K562 (cell line): Measurements from ENCODE around the gene MTHFSD. TPM values are rescaled to one million over a fixed set of nuclear protein-coding genes. Genes with fewer than 3 reads are reported as not detected.

Source experiments
- ATAC-seq: fragments of 200-7000 bp; cut with Tn5 transposase; 3 replicates; pipeline ENCODE4 v1.9.1; 2020; ENCODE audit warnings: moderate library complexity
- BruUV-seq: library from RNA; stranded (reverse); fragments of 400-500 nt; replicated peaks from 2 replicates; lab custom pipeline; 2021; lab: Mats Ljungman, UMichigan
- CTCF ChIA-PET: fragments of 300-600 bp; formaldehyde crosslinking; extraction: SDS; loops from one replicate; lab custom pipeline; 2021; ENCODE audit warnings: low intra/inter-chr PET ratio; lab: Yijun Ruan, JAX
- POLR2A ChIA-PET: fragments of 300-600, 350-650 bp; sonication (Branson Sonifier 250); formaldehyde crosslinking; extraction: SDS; loops from one replicate; lab custom pipeline; 2021; ENCODE audit warnings: antibody characterized with exemption, inconsistent platforms; lab: Yijun Ruan, JAX
- DNase-seq, 4 experiments: peaks; one replicate each; pipeline versions ENCODE4 v3.0.0 to v3.0.0-alpha.2; 2011 to 2018; ENCODE audit warnings: low spot score in 3 of 4, mixed read lengths in 3 of 4; ENCODE audit errors: extremely low read depth in 1 of 4
- FAIRE-seq: peaks from 2 replicates; lab custom pipeline; 2011; peaks lifted over from hg19 to GRCh38; lab: Jason Lieb, UNC
- H2AFZ ChIP-seq: 2 replicates; pipeline ENCODE4 v1.6.0; 2011; ENCODE audit warnings: low read depth, low read length, control low read depth, inconsistent platforms
- H3K27ac ChIP-seq: fragments of 200-600 bp; 3 replicates; pipeline ENCODE4 v1.8.0; 2011; ENCODE audit warnings: low read depth, mild to moderate bottlenecking, control low read depth, inconsistent platforms, low read length, moderate library complexity, mixed read lengths; ENCODE audit errors: extremely low read depth
- H3K27me3 ChIP-seq, 2 experiments: fragments of 300-600 bp in 1 of 2; 2 replicates in 1 of 2; 3 replicates in 1 of 2; pipeline versions ENCODE4 v1.6.0 to v1.8.0; 2011; ENCODE audit warnings: inconsistent platforms in 2 of 2, low read length in 2 of 2, mild to moderate bottlenecking in 1 of 2, mixed read lengths in 1 of 2, moderate library complexity in 1 of 2; ENCODE audit not compliant: control insufficient read depth in 2 of 2, insufficient read depth in 2 of 2
- H3K36me3 ChIP-seq: fragments of 300-600 bp; 3 replicates; pipeline ENCODE4 v1.8.0; 2011; ENCODE audit warnings: mild to moderate bottlenecking, low read length, inconsistent platforms; ENCODE audit not compliant: control insufficient read depth, insufficient read depth
- H3K4me1 ChIP-seq, 2 experiments: fragments of 200-600 bp in 1 of 2; replicated peaks in 1 of 2; 2 replicates in 1 of 2; 3 replicates in 1 of 2; pipeline versions ENCODE4 v1.5.1 to v1.8.0; 2011; ENCODE audit warnings: inconsistent platforms in 2 of 2, low read length in 2 of 2, mild to moderate bottlenecking in 1 of 2, mixed read lengths in 1 of 2, moderate library complexity in 1 of 2; ENCODE audit not compliant: control insufficient read depth in 2 of 2, insufficient read depth in 2 of 2
- H3K4me2 ChIP-seq: 2 replicates; pipeline ENCODE4 v1.6.1; 2011; ENCODE audit warnings: low read length, control low read depth, inconsistent platforms, mixed read lengths; ENCODE audit not compliant: insufficient read depth
- H3K4me3 ChIP-seq: fragments of 200-600 bp; sonication (generic), shearing (Covaris generic); 2 replicates; pipeline ENCODE4 v1.5.1; 2016; ENCODE audit warnings: control low read depth, inconsistent platforms
- H3K79me2 ChIP-seq: fragments of 200-600 bp; 3 replicates; pipeline ENCODE4 v1.8.0; 2011; ENCODE audit warnings: low read length, inconsistent platforms; ENCODE audit not compliant: control insufficient read depth, insufficient read depth
- H3K9ac ChIP-seq, 2 experiments: 2 replicates each; pipeline versions ENCODE4 v1.6.0 to v1.6.1; 2011; ENCODE audit warnings: low read depth in 2 of 2, low read length in 2 of 2, control low read depth in 1 of 2, inconsistent platforms in 1 of 2, mild to moderate bottlenecking in 1 of 2, mixed read lengths in 1 of 2; ENCODE audit not compliant: insufficient read depth in 1 of 2
- H3K9me1 ChIP-seq: one replicate; pipeline ENCODE4 v1.6.0; 2011; ENCODE audit warnings: inconsistent platforms, mild to moderate bottlenecking, low read length, moderate library complexity; ENCODE audit not compliant: control insufficient read depth, insufficient read depth
- H3K9me3 ChIP-seq: replicated peaks from 2 replicates; pipeline ENCODE4 v1.5.1; 2011; ENCODE audit warnings: low read depth, low read length, inconsistent platforms; ENCODE audit not compliant: control insufficient read depth, insufficient read depth
- H4K20me1 ChIP-seq: replicated peaks from 2 replicates; pipeline ENCODE4 v1.6.1; 2011; ENCODE audit warnings: low read length, inconsistent platforms, mixed read lengths; ENCODE audit not compliant: control insufficient read depth, insufficient read depth
- MAX ChIP-seq: sonication (generic); formaldehyde crosslinking; IDR thresholded peaks from 2 replicates; pipeline ENCODE4 v1.9.0; 2022; ENCODE audit warnings: mild to moderate bottlenecking, missing genetic modification reagents
- MGA ChIP-seq: fragments of 450-650 bp; IDR thresholded peaks from 2 replicates; pipeline ENCODE4 v1.6.1; 2016; ENCODE audit warnings: mild to moderate bottlenecking, moderate library complexity
- RFX1 ChIP-seq: fragments of 450-650 bp; IDR thresholded peaks from 2 replicates; pipeline ENCODE4 v1.6.1; 2016; ENCODE audit warnings: mild to moderate bottlenecking, moderate library complexity
- VEZF1 ChIP-seq: fragments of 200-800 bp; sonication (Bioruptor generic); IDR thresholded peaks from 2 replicates; pipeline ENCODE4 v1.6.1; 2017; ENCODE audit warnings: missing genetic modification characterization, missing compliant biosample characterization
- WGBS: fragments of 100-300 bp; shearing (Covaris generic); methylation state at CpG from one replicate; pipeline ENCODE4 v1.1.6; 2016; ENCODE audit warnings: low coverage, mixed read lengths; ENCODE audit not compliant: insufficient coverage; ENCODE audit errors: missing lambda C conversion rate; 5-methylcytosine and 5-hydroxymethylcytosine counted together
- in situ Hi-C: fragments of 300-500 bp; cut with MboI; formaldehyde crosslinking; loops from 4 replicates; pipeline ENCODE4 v1.15.0; 2018; ENCODE audit warnings: inconsistent platforms, mixed read lengths
- intact Hi-C: fragments of 100-400 bp; cut with micrococcal nuclease; formaldehyde crosslinking; loops from 2 replicates; pipeline ENCODE4 v1.14.2; 2022
- polyA plus RNA-seq, 8 experiments: library from polyadenylated mRNA; depleted of rRNA in 4 of 8; stranded (reverse) in 5 of 8; unstranded in 3 of 8; fragments of >200 nt; fragmentation: Nextera tagmentation in 2 of 8; fragmentation: Illumina TruSeq in 1 of 8; extraction: Ambion mirVana in 2 of 8; extraction: Trizol in 1 of 8; gene quantifications; 2 replicates each; pipeline versions ENCODE4 v1.2.1 to v1.2.3, GENCODE V29; 2011 to 2014; ENCODE audit warnings: inconsistent platforms in 1 of 8, missing spikeins in 1 of 8
- total RNA-seq, 7 experiments: library from RNA; depleted of rRNA in 6 of 7; stranded (reverse); fragments of >200 nt in 6 of 7; fragmentation: Illumina TruSeq in 2 of 7; extraction: Trizol in 2 of 7; gene quantifications; 2 replicates each; pipeline versions ENCODE4 v1.2.1 to v1.2.3, GENCODE V29; 2011 to 2021; ENCODE audit warnings: low replicate concordance in 1 of 7

Gene MTHFSD
- total and polyA plus RNA-seq, 9 of the 15 experiments (the other 6 are each of a cell fraction or from before 2014, with no cell fraction given), result 3.2 to 20.2 (median 12.0) TPM

GRCh38 chr16:86520317-86521210 is 34.5 kb downstream of the MTHFSD start:
- peak; percentile 51 for FAIRE-seq
- Histone ChIP-seq H4K20me1 (peaks cover 12% of the 10 kb centered on the region), H3K27ac (no peak overlapping the region), H3K9me1 (no peaks in the 10 kb centered on the region), H3K79me2 (no peaks in the 10 kb centered on the region), H3K4me2 (peak overlapping the region; percentile 7; the same call in 1 of the 2 replicates), H3K4me1 (peaks cover 0 to 11% of the 10 kb centered on the region in 2 experiments; a peak in 3 of 5 replicates), H3K27me3 (peaks cover 41 to 89% of the 10 kb centered on the region in 2 experiments), H3K36me3 (no peaks in the 10 kb centered on the region), H3K9ac (no peak overlapping the region), H2AFZ (0 out of 2 replicates have a peak overlapping the region, but pooled peaks have one; percentile 25), H3K4me3 (no peak overlapping the region), H3K9me3 (no peaks in the 10 kb centered on the region)
- 1% methylated on average over 29 of the region's 30 CpGs for WGBS
- POLR2A ChIA-PET, result interaction anchor here (0.6 kb wide), 1 partner anchor 432 kb away, joined by 4 read pairs; no protein-coding TSS in a partner anchor
- in situ Hi-C loops, result no loop called here
- no TSS peak for BruUV-seq
- ATAC-seq, result peak; percentile 32; the same call in 2 of the 3 replicates
- intact Hi-C loops, result loop anchor here (1.0 to 10.0 kb wide), 3 partner anchors 180 to 448 kb away; no protein-coding TSS in a partner anchor
- peak; percentile 34 to 56 (median 44) for DNase-seq
- CTCF ChIA-PET, result interaction anchor here (0.5 to 2.4 kb wide), 7 partner anchors 21 to 699 kb away, joined by 3 to 14 read pairs (median 4); no protein-coding TSS in a partner anchor
- TF ChIP-seq VEZF1 (CRISPR knock-in tag), result 0 out of 2 replicates have a peak, but pooled peaks have one; percentile 17
- TF ChIP-seq MGA, result peak; percentile 59; the same call in 1 of the 2 replicates
- TF ChIP-seq RFX1, result no peak
- TF ChIP-seq MAX (CRISPR knock-in tag), result peak; percentile 70
